Measurements from ENCODE around the gene NEDD4.
"Not testable (repeated sequence)": the region's sequence is repeated elsewhere in the genome, so short reads cannot be mapped to it uniquely, and the experiment has no call there.

Gene NEDD4

GRCh38 chr15:56004281-56004680, 10.9 kb upstream of the NEDD4 start:
- DNase-seq = peak; percentile 32

GRCh38 chr15:56003777-56004176, 10.4 kb upstream of the NEDD4 start:
- peak; percentile 31 for DNase-seq

- DNase-seq = not testable (repeated sequence)
Measured at GRCh38 chr15:56003277-56003676, 9.9 kb upstream of the NEDD4 start.

GRCh38 chr15:56001471-56002078, 8.2 kb upstream of the NEDD4 start:
- no peak for DNase-seq

GRCh38 chr15:55999658-56000057, 6.2 kb upstream of the NEDD4 start:
- no peak for DNase-seq

GRCh38 chr15:55998478-55998877, 5.1 kb upstream of the NEDD4 start:
- DNase-seq = no peak

GRCh38 chr15:55993804-55994560, 570 bp upstream of the NEDD4 start:
- peak; percentile 74 for DNase-seq

GRCh38 chr15:55992769-55993110, 672 bp downstream of the NEDD4 start:
- DNase-seq = no peak

GRCh38 chr15:55991802-55992768, 1.3 kb downstream of the NEDD4 start:
- DNase-seq = no peak

GRCh38 chr15:55990998-55991397, 2.4 kb downstream of the NEDD4 start:
- peak; percentile 19 for DNase-seq

GRCh38 chr15:55990516-55990915, 2.9 kb downstream of the NEDD4 start:
- DNase-seq = no peak

- no peak for DNase-seq
Measured at GRCh38 chr15:55989383-55989782, 4.0 kb downstream of the NEDD4 start.

- no peak for DNase-seq
Measured at GRCh38 chr15:55981582-55982249, 11.7 kb downstream of the NEDD4 start.

- DNase-seq = no peak
Measured at GRCh38 chr15:55980511-55980910, 12.9 kb downstream of the NEDD4 start.

GRCh38 chr15:55977231-55977630, 16.2 kb downstream of the NEDD4 start:
- no peak for DNase-seq

- no peak for DNase-seq
Measured at GRCh38 chr15:55970286-55970685, 23.1 kb downstream of the NEDD4 start.

GRCh38 chr15:55969582-55969981, 23.8 kb downstream of the NEDD4 start:
- no peak for DNase-seq

GRCh38 chr15:55968923-55969322, 24.5 kb downstream of the NEDD4 start:
- DNase-seq = no peak

GRCh38 chr15:55965091-55965490, 28.3 kb downstream of the NEDD4 start:
- DNase-seq = no peak

- DNase-seq = no peak
Measured at GRCh38 chr15:55960946-55961345, 32.5 kb downstream of the NEDD4 start.

- DNase-seq = peak; percentile 16
Measured at GRCh38 chr15:55959744-55960447, 33.5 kb downstream of the NEDD4 start.

GRCh38 chr15:55958349-55958748, 35.1 kb downstream of the NEDD4 start:
- no peak for DNase-seq

Data from fibroblast of skin of scalp (primary cell).